Femur (tissue), 1 donor: Measurements from ENCODE around the gene NPC1.

Experiments used
- DNase-seq: peaks from one replicate; pipeline ENCODE4 v3.0.0-alpha.2; 2017

The NPC1 gene

DNA sequence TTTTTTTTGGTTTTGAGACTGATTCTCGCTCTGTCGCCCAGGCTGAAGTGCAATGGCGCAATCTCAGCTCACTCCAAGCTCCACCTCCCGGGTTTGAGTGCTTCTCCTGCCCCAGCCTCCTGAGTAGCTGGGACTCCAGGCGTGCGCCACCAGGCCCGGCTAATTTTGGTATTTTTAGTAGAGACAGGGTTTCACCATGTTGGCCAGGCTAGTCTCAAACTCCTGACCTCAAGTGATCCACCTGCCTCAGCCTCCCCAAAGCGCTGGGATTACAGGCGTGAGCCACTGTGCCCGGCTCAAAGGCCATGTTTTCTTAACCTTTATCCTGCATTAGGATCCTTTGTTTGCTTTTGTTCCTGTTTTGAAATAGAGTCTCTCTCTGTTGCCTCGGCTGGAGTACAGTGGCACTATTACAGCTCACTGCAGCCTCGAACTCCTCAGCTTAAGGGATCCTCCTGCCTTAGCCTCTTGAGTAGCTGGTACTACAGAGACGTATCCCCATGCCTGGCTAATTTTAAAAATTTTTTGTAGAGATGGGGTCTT is 41.0 kb downstream of the NPC1 start:
- DNase-seq: no peak

DNA sequence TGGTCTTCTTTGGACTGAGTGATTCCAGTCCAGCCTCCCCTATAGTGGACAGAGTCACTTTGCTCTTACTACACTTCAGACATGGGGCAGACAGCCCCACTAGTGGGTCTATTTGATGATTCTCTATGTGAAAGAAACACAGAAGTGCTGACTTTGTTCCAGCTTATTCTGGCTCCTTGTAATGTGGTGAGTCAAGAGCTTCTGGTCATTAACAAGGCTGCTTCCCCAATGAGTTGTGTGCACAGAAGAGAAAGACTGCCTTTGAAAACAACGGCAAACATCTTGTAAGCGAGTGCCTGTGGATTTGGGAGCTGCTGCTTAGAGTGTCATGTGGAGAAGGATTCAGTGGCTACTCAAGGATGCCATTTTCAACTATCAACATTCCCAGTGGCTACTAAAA is 43.8 kb downstream of the NPC1 start:
- DNase-seq: no peak

DNA sequence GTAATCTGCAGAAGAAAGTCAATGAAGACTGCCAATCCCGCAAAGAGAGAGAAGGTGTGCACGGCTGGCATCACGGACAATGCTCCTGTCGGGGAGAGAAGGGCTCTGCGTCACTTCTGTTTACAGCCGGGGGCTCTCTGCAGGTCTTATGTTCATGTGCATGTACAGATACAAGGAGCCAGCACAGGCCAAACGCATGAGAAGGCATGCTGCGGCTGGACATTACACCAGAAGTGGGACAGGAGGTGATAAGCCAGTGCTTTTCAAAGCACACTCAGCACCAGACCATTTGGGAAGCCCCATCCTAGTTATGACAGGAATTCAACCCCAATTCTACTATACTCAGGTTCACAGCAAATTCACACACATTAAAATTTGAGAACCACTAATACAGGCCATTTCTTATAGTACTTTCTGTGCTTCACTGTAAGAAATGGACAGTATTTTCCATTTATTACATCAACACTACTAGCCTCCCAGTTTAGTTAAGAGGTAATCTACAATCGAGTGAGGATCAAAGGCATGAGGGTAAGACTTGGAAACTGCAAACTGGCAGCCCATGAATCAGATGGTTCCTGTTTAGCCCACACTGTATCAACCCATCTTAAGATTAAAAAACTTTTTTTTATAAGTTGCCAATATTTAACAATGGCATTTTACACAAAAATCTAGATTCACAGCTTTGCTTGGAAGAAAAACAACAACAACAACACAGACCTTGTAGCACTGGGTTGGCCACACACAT is 44.8 kb downstream of the NPC1 start:
- DNase-seq: no peak

DNA sequence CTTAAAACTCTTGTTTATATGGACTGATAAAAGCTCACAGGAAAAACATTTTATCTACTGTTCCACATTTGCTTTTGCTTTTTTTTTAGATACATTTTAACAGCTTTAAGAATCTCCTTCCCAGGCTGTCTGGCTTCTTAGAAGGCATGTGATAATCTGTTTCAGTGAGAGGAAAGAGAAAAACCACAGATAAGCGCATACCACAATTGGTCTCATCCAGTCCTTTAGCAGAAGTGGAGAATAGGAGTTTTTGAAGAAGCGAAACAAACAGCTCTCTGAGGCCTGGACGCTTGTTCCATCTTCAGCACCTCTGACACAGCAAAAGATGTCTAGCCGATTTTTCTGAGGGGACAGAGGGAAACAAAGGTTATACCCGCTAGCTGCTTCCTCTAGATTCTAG is 45.4 kb downstream of the NPC1 start:
- no peak for DNase-seq

DNA sequence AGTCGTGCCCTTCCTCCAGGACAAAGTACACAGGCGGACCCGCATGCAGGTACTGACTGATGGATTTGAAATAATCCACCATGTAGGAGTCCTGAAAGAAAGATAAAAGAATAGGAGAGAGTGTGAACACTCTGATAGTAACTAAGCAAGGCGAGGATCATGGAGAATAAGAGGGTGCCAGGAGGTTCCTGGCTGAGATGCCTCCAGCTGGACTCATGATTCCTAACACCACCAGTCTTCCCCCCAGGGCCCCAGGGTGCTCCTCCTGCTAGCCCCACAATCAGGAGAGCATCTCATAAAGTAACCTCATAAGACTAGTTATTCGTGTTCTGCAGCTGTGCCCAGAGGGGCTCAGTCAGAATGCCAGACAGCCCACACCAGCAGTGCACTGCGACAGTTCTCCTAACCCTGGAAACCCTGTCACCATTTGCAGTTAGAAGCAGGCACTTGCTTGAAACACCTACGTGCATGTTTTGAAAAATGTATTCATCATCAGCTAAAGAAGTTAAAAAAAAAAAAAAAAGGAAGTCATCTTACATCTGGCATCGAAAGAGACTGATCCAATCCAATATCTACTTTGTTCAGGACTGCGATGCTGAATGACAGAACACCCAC is 46.3 kb downstream of the NPC1 start:
- DNase-seq: no peak

DNA sequence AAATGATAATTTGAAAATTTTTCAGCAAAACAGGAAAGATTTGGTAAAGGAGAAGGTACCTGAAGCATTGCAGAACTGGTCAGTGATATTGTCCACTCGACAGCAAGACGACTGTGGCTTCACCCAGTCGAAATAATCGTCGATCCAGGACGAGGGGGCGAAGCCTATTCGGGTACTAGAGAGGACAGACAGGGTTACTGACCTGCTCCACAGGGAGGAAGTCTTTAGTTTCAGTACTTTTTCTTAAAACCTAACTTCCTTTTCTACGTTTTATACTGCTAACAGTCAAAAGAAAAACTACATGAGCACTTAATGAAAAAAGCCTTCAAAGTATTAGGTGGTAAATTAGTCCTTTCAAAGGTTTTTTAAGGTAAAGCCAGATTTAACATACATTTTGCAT is 47.0 kb downstream of the NPC1 start:
- DNase-seq: no peak

DNA sequence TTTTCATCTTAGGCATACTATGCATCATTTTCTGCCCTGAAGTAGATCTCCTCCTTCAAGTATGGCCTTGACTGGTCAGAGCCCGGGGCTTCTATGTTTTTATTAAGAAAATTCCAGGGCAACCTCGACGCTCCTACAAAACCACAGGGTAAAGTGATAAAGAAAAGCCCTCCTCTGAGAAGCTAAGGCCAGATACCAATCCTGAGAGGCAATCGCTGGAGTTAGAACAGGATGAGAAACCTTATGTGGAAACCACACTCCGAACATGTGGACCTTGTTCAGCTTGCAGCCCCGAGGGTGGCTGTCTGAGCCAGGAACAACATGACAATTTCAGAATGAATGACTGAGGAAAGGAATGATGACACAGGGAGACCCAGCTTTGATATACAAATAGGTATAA is 47.4 kb downstream of the NPC1 start:
- no peak for DNase-seq

DNA sequence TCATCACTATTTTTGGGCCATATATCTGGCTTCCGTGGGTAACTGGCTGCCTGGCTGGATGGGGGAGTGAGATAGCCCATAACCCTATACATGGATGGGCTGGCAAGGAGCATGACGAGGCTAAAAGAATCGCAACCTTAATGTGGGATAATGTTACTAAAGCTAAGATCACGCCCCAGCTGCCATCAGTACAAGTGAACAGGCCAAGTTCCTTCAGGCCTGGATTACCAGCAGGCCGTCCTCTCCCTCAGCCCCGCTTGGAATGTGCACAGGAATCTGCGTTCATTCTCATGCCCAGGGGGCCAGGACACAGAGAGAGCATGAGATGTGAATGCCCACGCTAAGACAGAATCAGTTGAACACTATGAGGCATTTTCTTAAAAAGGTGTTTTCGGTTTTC is 48.3 kb downstream of the NPC1 start:
- peak; percentile 40 for DNase-seq

DNA sequence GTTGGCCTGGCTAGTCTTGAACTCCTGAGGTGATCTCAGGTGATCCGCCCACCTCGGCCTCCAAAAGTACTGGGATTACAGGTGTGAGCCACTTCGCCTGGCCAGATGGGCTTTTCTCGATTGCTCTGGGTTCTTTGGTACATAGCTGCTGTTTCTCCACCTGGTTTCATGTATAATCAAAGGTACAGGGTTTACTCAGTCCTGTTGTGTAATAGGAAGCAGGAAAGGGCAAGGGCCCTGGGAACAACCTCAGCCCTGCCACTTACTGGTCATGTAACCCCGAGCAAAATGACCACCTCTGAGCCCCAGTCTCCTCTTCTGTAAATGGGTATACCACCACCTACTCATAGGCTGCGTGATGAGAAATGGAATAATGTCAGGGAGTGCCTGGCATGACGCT is 49.0 kb downstream of the NPC1 start:
- DNase-seq: no peak

DNA sequence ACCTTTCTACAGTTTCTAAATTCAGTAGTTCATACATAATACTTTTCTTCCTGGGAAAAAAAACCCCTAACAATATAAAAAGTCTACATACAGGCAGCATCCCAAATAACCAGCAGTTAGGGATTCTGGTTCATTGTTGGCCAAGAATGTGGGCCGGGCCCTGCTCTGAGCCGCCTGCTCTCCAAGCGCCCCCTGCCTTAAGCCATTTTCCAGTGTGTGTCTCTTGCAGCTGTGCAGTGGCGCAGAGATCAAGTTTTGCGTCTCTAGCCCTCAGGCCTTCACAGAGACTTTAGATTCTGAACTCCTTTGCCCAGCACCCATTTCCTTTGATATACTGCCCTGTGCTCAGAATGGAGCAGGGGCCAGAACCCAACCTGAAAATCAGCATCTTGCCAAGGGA is 50.1 kb downstream of the NPC1 start:
- peak; percentile 37 for DNase-seq

DNA sequence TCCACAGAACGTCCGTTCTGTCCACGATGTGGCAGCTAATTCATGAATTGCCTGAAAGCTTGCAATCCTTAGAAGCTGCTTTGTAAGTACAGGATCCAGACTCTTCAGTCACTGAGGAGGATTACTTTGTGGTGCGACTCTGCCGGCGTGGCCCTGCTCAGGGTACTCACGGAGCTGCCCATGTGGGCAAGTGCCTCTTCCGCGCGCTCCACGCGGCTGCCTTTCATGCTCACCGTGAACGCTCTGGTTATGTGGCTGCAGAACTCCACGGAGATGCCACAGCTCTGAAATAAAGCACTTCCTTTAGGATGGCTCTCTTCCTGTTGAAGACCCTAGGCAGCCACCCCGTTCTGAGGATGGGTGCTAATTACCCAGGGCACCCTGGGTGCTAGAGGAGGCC is 52.0 kb downstream of the NPC1 start:
- DNase-seq: no peak

DNA sequence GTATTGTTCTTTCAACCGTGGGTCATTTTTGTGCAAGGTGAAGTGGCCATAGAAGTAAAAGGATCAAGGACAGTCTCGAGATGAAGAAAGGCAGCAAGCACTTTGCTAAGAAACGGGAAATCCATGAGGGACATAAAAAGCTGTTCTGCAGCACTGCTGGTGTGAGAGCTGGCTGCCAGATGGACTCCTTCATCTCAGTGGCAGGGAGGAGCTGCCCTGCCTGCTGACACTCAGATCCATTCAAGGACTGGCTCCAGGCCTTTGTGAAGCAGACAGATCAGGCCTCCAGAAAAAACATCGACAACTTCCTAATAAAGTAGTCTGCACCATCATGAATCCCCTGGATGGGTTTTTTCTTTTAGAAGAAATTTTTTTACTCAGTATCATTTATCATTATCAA is 53.5 kb downstream of the NPC1 start:
- no peak for DNase-seq

DNA sequence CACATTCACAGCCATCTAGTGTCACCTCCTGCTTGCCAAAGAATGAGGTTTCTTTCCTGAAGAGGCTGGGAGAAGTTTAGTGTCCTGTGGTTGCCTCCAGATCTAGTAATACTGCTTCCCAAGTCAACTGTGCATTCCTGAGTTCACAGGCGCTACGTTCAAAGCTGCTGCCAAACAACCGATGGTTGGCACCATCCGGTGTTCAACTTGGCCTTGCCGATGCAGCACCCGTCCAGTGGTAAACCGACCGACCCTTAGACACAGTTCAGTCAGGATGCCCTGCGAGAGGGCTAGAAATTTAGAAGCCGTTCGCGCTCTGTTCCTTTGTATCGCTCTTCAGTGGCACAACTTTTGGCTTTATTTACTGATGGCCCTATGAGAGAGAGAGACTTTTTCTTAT is 54.4 kb downstream of the NPC1 start:
- no peak for DNase-seq

DNA sequence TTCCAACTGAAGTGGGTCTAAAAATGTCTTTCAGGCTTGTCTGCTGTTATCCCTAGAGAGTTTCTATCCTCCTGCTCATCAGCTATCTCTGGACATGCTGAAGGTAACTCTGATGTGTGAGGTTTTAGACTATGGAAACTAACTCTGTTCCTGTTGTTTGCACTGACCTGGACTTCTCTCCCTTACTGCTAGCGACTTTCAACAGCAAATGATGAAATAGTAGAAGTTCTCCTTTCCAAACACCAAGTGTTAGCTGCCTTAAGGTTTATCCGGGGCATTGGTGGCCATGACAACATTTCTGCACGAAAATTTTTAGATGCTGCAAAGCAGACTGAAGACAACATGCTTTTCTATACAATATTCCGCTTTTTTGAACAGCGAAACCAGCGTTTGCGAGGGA is 56.1 kb downstream of the NPC1 start:
- DNase-seq: no peak

DNA sequence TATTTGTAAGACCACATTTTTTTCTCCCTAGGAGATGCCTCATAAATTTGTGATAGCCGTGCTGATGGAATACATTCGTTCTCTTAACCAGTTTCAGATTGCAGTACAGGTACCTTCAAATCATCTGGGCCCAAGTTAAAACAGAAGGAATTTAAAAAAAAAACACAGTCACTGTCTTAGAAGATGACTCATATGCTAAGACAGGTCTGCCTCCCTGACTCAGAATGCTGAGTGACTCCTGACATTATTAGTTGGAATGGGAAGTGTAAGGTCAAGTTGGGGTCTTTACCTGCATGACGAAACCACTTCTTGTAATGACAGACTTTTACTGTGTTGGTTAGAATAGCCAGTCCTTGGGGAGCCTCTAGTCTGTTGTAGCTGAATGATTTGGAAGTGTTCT is 56.7 kb downstream of the NPC1 start:
- DNase-seq: no peak

DNA sequence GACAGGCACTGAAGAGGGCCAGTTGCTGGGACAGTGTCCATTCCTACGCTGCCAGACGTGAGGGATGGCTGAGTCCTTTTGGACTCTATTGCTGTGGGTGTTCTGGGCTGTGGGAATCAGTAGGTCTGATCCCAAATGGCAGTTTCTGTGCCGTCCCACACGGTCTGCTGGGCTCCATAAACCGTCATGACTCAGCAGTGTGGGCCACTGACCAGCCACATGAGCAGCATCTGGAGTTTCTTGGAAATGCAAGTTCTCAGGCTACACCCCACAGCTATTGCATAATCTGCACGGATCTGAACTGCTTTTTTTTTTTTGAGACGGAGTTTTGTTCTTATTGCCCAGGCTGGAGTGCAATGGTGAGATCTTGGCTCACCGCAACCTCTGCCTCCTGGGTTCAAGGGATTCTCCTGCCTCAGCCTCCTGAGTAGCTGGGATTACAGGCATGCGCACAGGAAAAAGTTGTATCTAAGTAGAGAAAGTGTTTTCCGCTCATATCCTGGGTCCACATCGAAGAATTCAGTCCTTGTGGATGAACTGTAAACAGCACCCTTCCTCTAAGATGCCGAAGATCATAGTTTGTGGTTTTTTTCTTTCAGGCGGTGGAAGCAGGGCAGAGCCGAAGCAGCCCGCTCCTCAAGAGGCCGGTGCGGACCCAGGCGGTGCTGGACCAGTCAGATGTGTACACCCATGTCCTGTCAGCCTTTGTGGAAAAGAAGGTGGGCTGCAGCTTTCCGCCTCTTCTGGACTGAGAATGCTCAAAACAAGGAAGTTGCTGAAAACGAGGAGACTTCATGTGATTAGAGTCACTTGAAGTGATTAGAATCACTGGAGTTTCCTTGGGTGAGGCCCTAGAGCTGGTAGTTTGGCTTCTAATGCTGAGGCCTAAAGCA is 57.5 kb downstream of the NPC1 start:
- no peak for DNase-seq

DNA sequence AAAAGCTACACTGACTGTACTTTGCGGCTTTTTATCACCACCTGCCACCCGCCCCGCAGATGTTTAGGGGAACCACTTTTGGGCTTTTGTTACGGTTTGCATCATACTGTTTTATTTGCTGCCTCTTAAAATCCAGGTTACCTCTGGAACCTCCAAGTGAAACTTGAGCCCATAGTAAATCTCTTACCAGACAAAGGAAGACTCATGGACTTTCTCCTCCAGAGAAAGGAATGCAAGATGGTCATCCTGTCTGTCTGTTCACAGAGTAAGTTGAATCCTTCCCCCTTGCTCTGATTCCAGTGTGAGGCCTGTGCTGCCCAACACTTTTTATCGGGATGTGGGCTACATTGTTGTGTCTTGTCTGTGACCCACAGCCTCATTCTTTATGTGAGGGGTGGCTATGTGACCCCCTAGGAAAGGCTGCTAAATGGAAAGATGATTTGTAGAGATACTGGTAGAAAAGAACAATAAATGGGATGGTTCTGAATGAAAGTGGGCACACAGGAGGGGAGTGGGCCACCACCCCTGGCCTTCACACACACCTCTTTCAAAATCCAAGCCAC is 59.7 kb downstream of the NPC1 start:
- DNase-seq: no peak

DNA sequence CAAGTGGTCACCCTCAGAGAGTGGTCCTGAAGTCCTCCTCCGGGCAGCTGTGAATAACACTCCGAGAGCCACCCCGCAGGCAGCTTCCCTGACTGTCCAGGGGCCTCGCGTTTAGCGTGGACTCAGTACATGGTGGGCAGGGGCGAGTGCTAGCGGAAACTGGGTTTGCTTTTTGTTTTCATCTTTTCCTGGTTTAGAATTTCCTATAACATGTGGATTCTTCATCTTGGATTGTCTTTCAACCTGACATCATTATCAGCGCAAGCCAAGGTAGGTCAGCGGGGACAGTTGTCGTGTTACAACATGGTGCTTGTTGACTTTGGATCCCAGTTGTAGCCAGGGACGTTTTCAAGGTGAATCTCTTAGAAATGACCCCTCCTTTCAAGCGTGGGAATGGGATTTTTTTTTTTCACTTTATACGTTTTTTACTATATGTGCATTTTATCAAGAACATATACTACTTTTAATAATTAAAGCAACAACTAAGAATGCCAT is 62.0 kb downstream of the NPC1 start:
- no peak for DNase-seq

DNA sequence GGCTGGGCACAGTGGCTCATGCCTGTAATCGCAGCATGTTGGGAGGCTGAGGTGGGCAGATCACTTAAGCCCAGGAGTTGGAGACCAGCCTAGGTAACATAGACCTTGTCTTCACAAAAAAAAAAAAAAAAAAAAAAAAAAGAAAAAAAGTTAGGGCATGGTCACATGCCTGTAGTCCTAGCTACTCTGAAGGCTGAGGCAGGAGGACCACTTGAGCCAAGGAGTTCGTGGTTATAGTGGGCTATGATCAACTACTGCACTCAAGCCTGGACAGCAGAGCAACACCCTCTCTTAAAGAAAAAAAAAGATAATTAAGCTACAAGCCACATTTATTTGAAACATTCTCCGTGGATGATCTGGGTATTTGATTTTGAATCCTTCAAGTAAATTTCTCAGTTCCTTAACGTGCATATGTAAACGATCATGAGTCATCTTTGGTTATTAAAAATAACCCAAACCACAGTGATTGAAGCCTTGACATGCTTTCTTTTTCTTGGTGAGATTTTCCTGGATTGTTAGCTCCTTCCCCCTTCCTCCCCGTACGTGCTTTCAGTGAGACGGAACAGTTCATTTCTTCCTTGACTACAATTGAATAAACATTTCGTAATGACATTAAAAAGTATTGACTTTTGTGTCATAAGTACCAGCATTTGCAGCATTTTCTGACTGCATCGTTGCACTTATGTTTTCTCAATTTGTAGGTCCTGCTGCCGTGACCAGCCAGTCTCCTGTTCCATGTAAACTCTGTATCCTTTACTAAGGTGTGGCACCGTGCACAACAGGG is 62.7 kb downstream of the NPC1 start:
- DNase-seq: no peak

DNA sequence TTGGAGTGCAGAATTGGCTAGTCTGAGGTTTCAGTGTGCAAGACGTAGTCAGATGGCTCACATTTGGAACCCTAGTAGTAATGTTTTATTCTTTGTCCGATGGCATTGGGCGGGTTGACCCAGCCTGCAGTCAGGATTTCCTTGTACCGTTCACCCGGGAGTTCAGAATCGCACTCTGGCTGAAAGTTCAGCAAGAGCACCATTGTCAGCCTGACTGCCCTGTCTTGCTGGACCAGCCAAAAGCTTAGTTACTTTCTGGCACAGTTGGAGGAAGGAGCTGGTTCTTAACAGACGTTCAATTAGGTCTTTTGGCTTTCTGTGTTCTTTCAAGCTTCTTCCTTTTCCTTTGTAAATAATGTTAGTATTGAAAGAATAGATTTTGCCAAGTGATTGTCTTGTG is 64.4 kb downstream of the NPC1 start:
- no peak for DNase-seq

DNA sequence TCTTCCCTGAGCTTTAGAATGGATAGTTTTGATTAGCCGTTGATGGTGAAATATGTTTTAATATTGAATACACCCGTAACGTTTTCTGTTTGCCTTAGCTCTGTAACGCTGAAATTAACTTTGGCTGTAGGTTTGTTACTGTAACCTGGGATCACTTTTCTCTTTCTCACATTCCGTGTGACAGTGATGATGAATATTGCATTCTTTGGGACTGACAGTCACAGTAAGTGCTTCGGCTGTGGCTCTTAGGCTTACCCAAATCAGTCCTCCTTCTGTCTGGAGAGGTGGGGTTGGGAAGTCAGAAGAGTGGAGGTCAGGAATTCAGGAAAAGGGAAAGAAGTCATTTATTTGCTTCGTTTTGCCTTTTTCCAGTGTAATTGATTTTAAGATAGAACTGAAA is 65.0 kb downstream of the NPC1 start:
- DNase-seq: no peak

DNA sequence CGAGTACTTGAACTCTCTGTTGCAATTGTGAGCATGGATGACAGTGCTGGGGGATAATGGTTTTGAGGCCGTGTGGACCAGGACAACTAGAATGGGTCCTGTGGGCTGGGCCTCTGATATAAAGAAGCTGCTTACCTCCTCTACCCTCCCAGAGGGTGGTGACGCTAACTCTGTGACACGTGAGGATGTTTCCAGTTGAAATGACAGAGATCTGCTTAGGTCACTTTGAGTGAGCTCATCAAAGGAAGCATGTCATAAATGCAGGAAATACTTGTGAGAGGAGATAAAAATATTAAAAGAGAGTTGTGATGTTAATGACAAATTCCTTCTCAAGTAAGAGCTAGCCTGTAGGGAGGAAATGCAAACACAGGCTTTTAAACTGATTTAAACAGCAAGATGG is 66.6 kb downstream of the NPC1 start:
- DNase-seq: no peak
